Smooth muscle cell of the coronary artery (primary cell): ENCODE results near the gene NLRP7. TPM values are rescaled to one million over a fixed set of nuclear protein-coding genes. Genes with fewer than 3 reads are reported as not detected.

ENCODE experiments used
- total RNA-seq: library from RNA; depleted of rRNA; stranded (reverse); fragments of >200 nt; gene quantifications from 2 replicates; pipeline ENCODE4 v1.2.3, GENCODE V29; 2014; ENCODE audit warnings: low replicate concordance

Gene NLRP7
- total RNA-seq = not detected in 2 replicates

DNA sequence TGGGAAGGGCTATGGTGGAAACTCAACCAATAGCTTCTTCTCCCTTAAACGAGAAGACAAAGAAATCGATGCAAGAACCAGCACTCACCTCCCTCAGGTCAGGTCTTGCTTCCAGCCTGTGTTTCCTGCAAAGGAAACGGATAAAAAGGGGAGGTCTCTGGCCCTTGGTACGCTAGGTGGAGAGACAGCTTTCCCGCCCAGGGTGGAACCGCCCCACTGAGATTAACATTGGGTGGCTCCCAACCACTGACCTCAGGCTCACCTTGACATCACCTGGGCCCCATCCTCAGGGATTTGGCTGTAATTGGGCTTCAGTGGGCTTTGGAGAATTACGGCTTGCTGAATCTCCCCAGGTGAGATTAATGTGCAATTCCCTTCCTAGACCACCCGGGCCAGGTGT lies at the start of gene NLRP7:
TSS of gene NLRP7 (minus strand) at position 150 of the 400 bp plus-strand sequence.

DNA sequence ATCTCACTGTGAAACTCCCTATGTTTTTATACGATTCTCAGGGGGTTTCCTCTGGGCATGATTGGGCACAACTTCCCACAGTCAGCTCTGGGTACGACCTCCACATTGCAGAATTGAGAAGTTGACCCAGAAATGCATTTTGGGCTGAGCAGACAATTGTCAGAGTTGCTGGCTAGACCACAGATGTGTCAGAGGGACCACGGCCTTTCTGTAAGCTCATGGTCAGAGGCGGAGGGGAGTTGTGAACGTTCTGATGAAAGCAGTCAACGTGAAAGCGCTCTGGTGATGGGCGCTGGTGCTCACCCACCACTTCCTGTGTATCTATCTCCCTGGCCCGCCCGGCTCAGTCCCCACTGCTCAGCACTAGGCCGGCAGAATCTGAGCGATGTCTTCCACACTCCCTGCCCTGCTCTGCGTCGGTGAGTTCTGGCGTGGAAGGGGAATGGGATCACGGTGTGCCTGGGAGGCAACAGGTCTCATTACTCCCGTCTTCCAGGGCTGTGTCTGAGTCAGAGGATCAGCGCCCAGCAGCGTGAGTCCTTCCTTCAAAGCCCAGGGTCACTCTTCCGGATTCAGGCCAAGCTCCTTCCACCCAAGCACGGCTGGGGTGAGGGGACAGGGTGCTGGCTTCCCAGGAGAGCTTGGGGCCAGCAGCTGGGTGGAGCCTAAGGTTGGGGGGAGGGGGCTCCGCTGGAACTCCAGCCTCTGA lies 41.4 kb downstream of the NLRP7 start, which contains the start of gene NCR1:
TSS of gene NCR1 (plus strand) at position 346 of the 709 bp plus-strand sequence. CDS start at position 386, 40 bp downstream.

DNA sequence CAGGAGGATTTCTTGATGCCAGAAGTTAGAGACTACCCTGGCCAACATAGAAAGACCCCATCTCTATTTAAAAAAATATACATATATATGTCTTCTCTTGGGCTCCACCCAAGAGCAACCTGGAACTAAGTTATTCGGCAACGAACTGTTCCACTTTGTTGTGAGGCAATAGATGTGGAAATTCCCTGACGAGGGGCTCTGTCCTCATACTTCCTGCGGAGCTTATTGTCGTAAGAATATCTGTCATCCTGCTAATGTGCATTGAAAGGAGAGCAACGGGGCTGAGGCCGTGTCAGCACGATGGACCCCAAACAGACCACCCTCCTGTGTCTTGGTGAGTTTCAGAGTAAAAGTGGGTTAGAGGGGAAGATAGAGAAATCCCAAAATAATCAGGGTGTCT lies 73.3 kb downstream of the NLRP7 start, which contains the start of gene FCAR:
TSS of gene FCAR (plus strand) at position 246 of the 400 bp plus-strand sequence. CDS start at position 301, 55 bp downstream.

Other genes starting within 250 kb of the NLRP7 start
- not detected in 2 replicates for gene KIR3DL3, start 223.1 kb downstream of the NLRP7 start, total RNA-seq
- gene KIR2DL3, start 209.0 kb downstream of the NLRP7 start, total RNA-seq = not detected in 2 replicates
- gene KIR2DL1, start 177.7 kb downstream of the NLRP7 start, total RNA-seq = not detected in 2 replicates
- not detected in 2 replicates for gene KIR2DL4, start 143.9 kb downstream of the NLRP7 start, total RNA-seq
- gene KIR3DL1, start 131.1 kb downstream of the NLRP7 start, total RNA-seq = not detected in 2 replicates
- not detected in 2 replicates for gene KIR2DS4, start 114.9 kb downstream of the NLRP7 start, total RNA-seq
- gene KIR3DL2, start 97.1 kb downstream of the NLRP7 start, total RNA-seq = not detected in 2 replicates
- not detected in 2 replicates for gene FCAR, start 73.3 kb downstream of the NLRP7 start, total RNA-seq
- gene NCR1, start 41.4 kb downstream of the NLRP7 start, total RNA-seq = not detected in 2 replicates
- 0.15 and 0.47 TPM in 2 replicates for gene NLRP2, start 18.8 kb upstream of the NLRP7 start, total RNA-seq
- gene GP6, start 90.7 kb upstream of the NLRP7 start, total RNA-seq = not detected in 2 replicates
- gene RDH13, start 115.6 kb upstream of the NLRP7 start, total RNA-seq = 7.1 and 11.2 TPM in 2 replicates
- 1.4 TPM in 1 of 2 replicates, not detected in the other for gene EPS8L1, start 128.3 kb upstream of the NLRP7 start, total RNA-seq
- 17.8 and 30.4 TPM in 2 replicates for gene PPP1R12C, start 170.1 kb upstream of the NLRP7 start, total RNA-seq
- gene TNNT1, start 201.7 kb upstream of the NLRP7 start, total RNA-seq = 1.4 and 2.5 TPM in 2 replicates
- not detected in 2 replicates for gene TNNI3, start 210.2 kb upstream of the NLRP7 start, total RNA-seq
- 0.23 and 0.30 TPM in 2 replicates for gene DNAAF3, start 219.1 kb upstream of the NLRP7 start, total RNA-seq
- gene SYT5, start 232.8 kb upstream of the NLRP7 start, total RNA-seq = under 0.01 TPM in 1 of 2 replicates, not detected in the other